Endothelial cell of umbilical vein (primary cell): Measurements from ENCODE around the gene ZNF609. TPM values are rescaled to one million over a fixed set of nuclear protein-coding genes. Genes with fewer than 3 reads are reported as not detected.

Source experiments
- BruUV-seq: library from RNA; stranded (reverse); fragments of 400-500 nt; replicated peaks from 2 replicates; lab custom pipeline; 2021; lab: Mats Ljungman, UMichigan
- CTCF ChIA-PET: fragments of 300-600, 350-600 bp; sonication (Branson Sonifier 250); formaldehyde crosslinking; loops from one replicate; lab custom pipeline; 2021; ENCODE audit warnings: antibody characterized with exemption, inconsistent platforms; lab: Charles Lee
- POLR2A ChIA-PET: fragments of 300-600, 350-600 bp; sonication (Branson Sonifier 250); formaldehyde crosslinking; loops from one replicate; lab custom pipeline; 2021; ENCODE audit warnings: antibody characterized with exemption, inconsistent platforms; lab: Charles Lee
- DNase-seq: peaks from one replicate; pipeline ENCODE4 v3.0.0-alpha.2; 2011; ENCODE audit warnings: low read depth, low spot score
- FAIRE-seq: peaks from 2 replicates; lab custom pipeline; 2011; peaks lifted over from hg19 to GRCh38; lab: Jason Lieb, UNC
- H2AFZ ChIP-seq: 2 replicates; pipeline ENCODE4 v1.6.0; 2012; ENCODE audit warnings: low read depth, low read length, control low read depth, inconsistent platforms
- H3K27ac ChIP-seq: 2 replicates; pipeline ENCODE4 v1.5.1; 2011; ENCODE audit warnings: low read depth, mild to moderate bottlenecking, control low read depth, low read length, moderate library complexity; ENCODE audit not compliant: insufficient read depth
- H3K27me3 ChIP-seq, 2 experiments: 2 replicates each; pipeline versions ENCODE4 v1.6.0 to v1.6.1; 2011; ENCODE audit warnings: low read length in 2 of 2, mixed read lengths in 1 of 2; ENCODE audit not compliant: control insufficient read depth in 2 of 2, insufficient read depth in 2 of 2
- H3K36me3 ChIP-seq, 2 experiments: 2 replicates in 1 of 2; 3 replicates in 1 of 2; pipeline ENCODE4 v1.5.1; 2011; ENCODE audit warnings: low read length in 2 of 2, mild to moderate bottlenecking in 1 of 2, moderate library complexity in 1 of 2; ENCODE audit not compliant: control insufficient read depth in 2 of 2, insufficient read depth in 2 of 2; ENCODE audit errors: extremely low read depth in 1 of 2
- H3K4me1 ChIP-seq: 3 replicates; pipeline ENCODE4 v1.5.1; 2011; ENCODE audit warnings: mild to moderate bottlenecking, low read length; ENCODE audit not compliant: control insufficient read depth, insufficient read depth; ENCODE audit errors: extremely low read depth
- H3K4me2 ChIP-seq: 2 replicates; pipeline ENCODE4 v1.6.1; 2011; ENCODE audit warnings: low read length, control low read depth, mixed read lengths; ENCODE audit not compliant: insufficient read depth
- H3K4me3 ChIP-seq, 3 experiments: fragments of 200-600 bp in 1 of 3; sonication (generic), shearing (Covaris generic) in 1 of 3; replicated peaks in 1 of 3; 2 replicates each; pipeline ENCODE4 v1.5.1; 2011 to 2016; ENCODE audit warnings: control low read depth in 3 of 3, low read length in 3 of 3, mild to moderate bottlenecking in 2 of 3, inconsistent platforms in 1 of 3, low read depth in 1 of 3, moderate library complexity in 1 of 3; ENCODE audit not compliant: insufficient read depth in 1 of 3
- H3K79me2 ChIP-seq: 2 replicates; pipeline ENCODE4 v1.6.0; 2012; ENCODE audit warnings: low read length, inconsistent platforms; ENCODE audit not compliant: control insufficient read depth, insufficient read depth
- H3K9ac ChIP-seq: replicated peaks from 2 replicates; pipeline ENCODE3; 2011; ENCODE audit warnings: low read length, control low read depth; ENCODE audit not compliant: insufficient read depth; ENCODE audit errors: extremely low read depth
- H3K9me1 ChIP-seq: replicated peaks from 3 replicates; pipeline ENCODE4 v1.6.0; 2011; ENCODE audit warnings: mild to moderate bottlenecking, low read length; ENCODE audit not compliant: control insufficient read depth, insufficient read depth; ENCODE audit errors: extremely low read depth
- H3K9me3 ChIP-seq: replicated peaks from 2 replicates; pipeline ENCODE4 v1.5.1; 2012; ENCODE audit warnings: low read length, inconsistent platforms; ENCODE audit not compliant: control insufficient read depth, insufficient read depth
- H4K20me1 ChIP-seq: replicated peaks from 2 replicates; pipeline ENCODE3; 2011; ENCODE audit warnings: mild to moderate bottlenecking, low read length; ENCODE audit not compliant: control insufficient read depth, insufficient read depth; ENCODE audit errors: extremely low read depth
- CTCF ChIP-seq, 2 donors: IDR thresholded peaks; 1 replicate in 1 of 2; 2 replicates in 1 of 2; pipeline ENCODE4 v1.5.1; 2011; ENCODE audit warnings: low read length in 2 of 2, mild to moderate bottlenecking in 2 of 2, moderate library complexity in 2 of 2, control low read depth in 1 of 2, inconsistent platforms in 1 of 2, low read depth in 1 of 2; ENCODE audit not compliant: insufficient read depth in 1 of 2; ENCODE audit errors: extremely low read depth in 1 of 2
- EZH2 ChIP-seq: IDR thresholded peaks from 2 replicates; pipeline ENCODE4 v1.6.1; 2012; ENCODE audit warnings: borderline replicate concordance, low read depth, mild to moderate bottlenecking, moderate library complexity, low read length, inconsistent platforms; ENCODE audit not compliant: severe bottlenecking
- FOS ChIP-seq: IDR thresholded peaks from 2 replicates; pipeline ENCODE4 v1.6.1; 2011; ENCODE audit warnings: mild to moderate bottlenecking, low read length, moderate library complexity, borderline replicate concordance; ENCODE audit not compliant: insufficient read depth
- GATA2 ChIP-seq: IDR thresholded peaks from 2 replicates; pipeline ENCODE4 v1.7.0; 2011; ENCODE audit warnings: low read depth, mild to moderate bottlenecking, moderate library complexity, mixed read lengths, low read length; ENCODE audit not compliant: insufficient read length, insufficient read depth
- JUN ChIP-seq: IDR thresholded peaks from 2 replicates; pipeline ENCODE4 v1.6.1; 2011; ENCODE audit warnings: borderline replicate concordance, low read depth; ENCODE audit not compliant: insufficient read length, insufficient read depth
- MAX ChIP-seq: IDR thresholded peaks from 2 replicates; pipeline ENCODE4 v1.6.1; 2011; ENCODE audit not compliant: insufficient read depth, insufficient read length
- MYC ChIP-seq: IDR thresholded peaks from one replicate; pipeline ENCODE4 v1.6.1; 2011; ENCODE audit warnings: mild to moderate bottlenecking, low read depth, low read length
- POLR2A ChIP-seq: IDR thresholded peaks from 2 replicates; pipeline ENCODE4 v1.6.1; 2012; ENCODE audit warnings: low read depth, mild to moderate bottlenecking, control low read depth, low read length
- POLR2AphosphoS5 ChIP-seq: IDR thresholded peaks from 2 replicates; pipeline ENCODE4 v1.6.1; 2012; ENCODE audit warnings: low read depth, mild to moderate bottlenecking, control low read depth, low read length, moderate library complexity; ENCODE audit not compliant: insufficient read depth
- dilution Hi-C: fragments of 300-500 bp; cut with MboI; formaldehyde crosslinking; loops from one replicate; pipeline ENCODE4 v1.15.0; 2019; ENCODE audit warnings: low sequenced_read_pairs; ENCODE audit not compliant: extremely low pct_ligation_motif_present
- intact Hi-C: fragments of 100-400 bp; cut with micrococcal nuclease; formaldehyde crosslinking; loops from one replicate; pipeline ENCODE4 v1.10.0; 2022
- polyA plus RNA-seq, 4 experiments: library from polyadenylated mRNA; depleted of rRNA in 3 of 4; stranded (reverse) in 3 of 4; unstranded in 1 of 4; fragments of >200 nt; gene quantifications; 2 replicates each; pipeline versions ENCODE4 v1.2.1 to v1.2.3, GENCODE V29; 2011 to 2012; ENCODE audit warnings: missing spikeins in 1 of 4
- total RNA-seq: library from RNA; stranded (reverse); gene quantifications from 2 replicates; pipeline ENCODE4 v1.2.3, GENCODE V29; 2021

ZNF609 gene
- total and polyA plus RNA-seq, 2 donors (not counting 3 experiments of a cell fraction or from before 2014, with no cell fraction given), result 18.2 to 49.6 TPM

- ChIA-PET CTCF (interaction anchor here (1.0 to 3.2 kb wide), 7 partner anchors 10 to 162 kb away, joined by 3 to 15 read pairs (median 5); no protein-coding TSS in a partner anchor), POLR2A (no interaction called here)
- Histone ChIP-seq H3K4me2 (no peak overlapping the region), H3K9ac (no peak overlapping the region), H2AFZ (no peak overlapping the region), H3K27ac (peak overlapping the region; percentile 16), H4K20me1 (no peaks in the 10 kb centered on the region), H3K4me3 (no peak overlapping the region), H3K9me1 (no peaks in the 10 kb centered on the region), H3K27me3 (no peaks in the 10 kb centered on the region), H3K79me2 (peaks cover 47% of the 10 kb centered on the region), H3K36me3 (peaks cover 0 to 3% of the 10 kb centered on the region in 2 experiments), H3K9me3 (no peaks in the 10 kb centered on the region), H3K4me1 (peaks cover 6% of the 10 kb centered on the region)
- intact Hi-C loops, result no loop called here
- BruUV-seq, result no TSS peak
- FAIRE-seq (no peak), DNase-seq (peak; percentile 79)
- TF ChIP-seq MAX (no peak), MYC (no peak), FOS (no peak), JUN (no peak), CTCF (IDR thresholded peaks at IDR 0.05; ENCODE audit: extremely low read depth in 1 of 2, insufficient read depth in 1 of 2, low read depth in 1 of 2, low read length in 2 of 2) (no peak), POLR2AphosphoS5 (no peak), EZH2 (no peak), POLR2A (no peak), GATA2 (no peak)
- dilution Hi-C loops, result no loop called here
These were observed 174.5 kb downstream of the ZNF609 start for GRCh38 chr15:64634576-64635498.
